Activated B cell treated with CpG ODN at 0.5 μM for 24 hours (primary cell): ENCODE measurements around the gene ZNF646. TPM values are rescaled to one million over a fixed set of nuclear protein-coding genes. Genes with fewer than 3 reads are reported as not detected.
A peak's percentile ranks its signal among the peaks of the same experiment; 100 is the strongest.

Experiments used
- ATAC-seq: fragments of 200-7000 bp; cut with Tn5 transposase; one replicate; pipeline ENCODE4 v1.10.0; 2021; ENCODE audit warnings: low read depth, mild to moderate bottlenecking, moderate library complexity
- CTCF ChIA-PET: fragments of 350-600 bp; sonication (Branson Sonifier 250); formaldehyde crosslinking; loops from one replicate; lab custom pipeline; 2021; ENCODE audit warnings: antibody characterized with exemption; lab: Charles Lee
- POLR2A ChIA-PET: fragments of 350-600 bp; sonication (Branson Sonifier 250); formaldehyde crosslinking; loops from one replicate; lab custom pipeline; 2021; ENCODE audit warnings: antibody characterized with exemption; lab: Charles Lee
- DNase-seq: peaks from one replicate; pipeline ENCODE4 v3.0.0; 2022
- H3K27ac Mint-ChIP-seq: one replicate; pipeline ENCODE4 v1.8.0; 2020; ENCODE audit warnings: mixed read lengths
- H3K27me3 Mint-ChIP-seq: one replicate; pipeline ENCODE4 v1.8.0; 2021; ENCODE audit warnings: mixed read lengths
- H3K36me3 Mint-ChIP-seq: one replicate; pipeline ENCODE4 v1.8.0; 2021; ENCODE audit warnings: low read depth, mixed read lengths
- H3K4me1 Mint-ChIP-seq: one replicate; pipeline ENCODE4 v1.8.0; 2021; ENCODE audit warnings: mixed read lengths
- H3K4me3 Mint-ChIP-seq: one replicate; pipeline ENCODE4 v1.8.0; 2020; ENCODE audit warnings: mild to moderate bottlenecking, mixed read lengths
- H3K9me3 Mint-ChIP-seq: one replicate; pipeline ENCODE4 v1.8.0; 2020; ENCODE audit warnings: mixed read lengths
- intact Hi-C: fragments of 100-400 bp; cut with micrococcal nuclease; formaldehyde crosslinking; loops from one replicate; pipeline ENCODE4 v1.15.1; 2024
- total RNA-seq: library from RNA; stranded (reverse); gene quantifications from 2 replicates; pipeline ENCODE4 v1.2.3, GENCODE V29; 2022
- TF ChIP-seq, protein P1 (sequence below): fragments of 200-600 bp; IDR thresholded peaks from one replicate; pipeline ENCODE4 v1.8.0; 2022; ENCODE audit warnings: antibody characterized with exemption, mild to moderate bottlenecking

ZNF646 gene
- total RNA-seq, 1 donor from 2014 or later = 32.5 TPM

DNA sequence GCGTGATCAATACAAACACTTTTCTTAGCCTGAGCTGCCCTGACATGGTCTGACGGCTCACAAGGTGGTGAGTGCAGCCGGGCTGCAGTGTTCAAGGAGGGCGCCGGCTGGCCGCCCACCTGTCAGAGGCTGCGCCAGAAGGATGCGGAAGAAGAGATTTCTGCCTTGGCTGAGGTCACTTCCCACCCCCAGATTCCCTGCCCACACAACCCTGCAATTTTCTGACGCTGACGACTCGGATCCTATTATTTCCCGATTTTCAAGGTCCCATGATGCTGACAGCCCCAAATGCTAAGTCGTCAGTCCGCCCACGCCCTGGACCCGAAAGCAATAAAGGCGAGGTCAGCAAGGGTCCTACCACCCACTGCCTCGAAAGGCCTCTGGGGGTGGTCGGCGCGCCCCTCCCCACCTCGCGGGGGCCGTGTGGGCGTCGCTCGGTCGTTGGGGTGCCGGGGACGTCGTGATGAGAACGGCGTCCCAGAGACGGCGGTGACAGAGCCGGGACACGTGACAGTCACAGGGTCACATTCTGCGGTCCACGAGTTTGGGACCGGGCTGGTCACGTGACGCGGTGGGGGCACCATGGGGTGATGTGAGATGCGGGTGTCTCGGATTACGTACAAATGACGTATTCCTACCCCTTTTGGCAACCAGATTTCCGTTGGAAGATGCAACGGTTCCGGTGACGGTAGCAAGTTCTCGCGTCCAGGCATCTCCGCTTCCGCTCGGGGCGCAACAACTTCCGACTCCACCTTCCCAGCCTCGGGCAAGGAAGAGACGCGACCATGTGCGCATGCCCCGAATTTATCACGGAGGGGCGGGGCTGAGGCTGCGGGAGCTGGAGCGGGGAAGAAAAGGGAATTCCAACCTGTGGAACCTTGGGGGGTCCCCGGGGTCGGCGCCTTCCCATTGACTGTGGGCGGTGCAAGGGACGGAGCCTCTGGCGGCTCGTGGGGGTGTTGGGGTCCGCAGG, 41.2 kb upstream of the ZNF646 start, which contains the start of gene STX4:
STX4 (plus strand) TSS at position 823 of the 973 bp plus-strand sequence. CDS start 248 bp downstream, outside the sequence.
- Mint-ChIP-seq H3K9me3 (no peaks in the 10 kb centered on the region), H3K27ac (peak within 1 kb of the TSS; percentile 94), H3K36me3 (peaks cover 37% of the 10 kb centered on the region), H3K4me1 (peaks cover 17% of the 10 kb centered on the region), H3K4me3 (peak within 1 kb of the TSS; percentile 97), H3K27me3 (no peaks in the 10 kb centered on the region)
- TF ChIP-seq, protein P1, sequence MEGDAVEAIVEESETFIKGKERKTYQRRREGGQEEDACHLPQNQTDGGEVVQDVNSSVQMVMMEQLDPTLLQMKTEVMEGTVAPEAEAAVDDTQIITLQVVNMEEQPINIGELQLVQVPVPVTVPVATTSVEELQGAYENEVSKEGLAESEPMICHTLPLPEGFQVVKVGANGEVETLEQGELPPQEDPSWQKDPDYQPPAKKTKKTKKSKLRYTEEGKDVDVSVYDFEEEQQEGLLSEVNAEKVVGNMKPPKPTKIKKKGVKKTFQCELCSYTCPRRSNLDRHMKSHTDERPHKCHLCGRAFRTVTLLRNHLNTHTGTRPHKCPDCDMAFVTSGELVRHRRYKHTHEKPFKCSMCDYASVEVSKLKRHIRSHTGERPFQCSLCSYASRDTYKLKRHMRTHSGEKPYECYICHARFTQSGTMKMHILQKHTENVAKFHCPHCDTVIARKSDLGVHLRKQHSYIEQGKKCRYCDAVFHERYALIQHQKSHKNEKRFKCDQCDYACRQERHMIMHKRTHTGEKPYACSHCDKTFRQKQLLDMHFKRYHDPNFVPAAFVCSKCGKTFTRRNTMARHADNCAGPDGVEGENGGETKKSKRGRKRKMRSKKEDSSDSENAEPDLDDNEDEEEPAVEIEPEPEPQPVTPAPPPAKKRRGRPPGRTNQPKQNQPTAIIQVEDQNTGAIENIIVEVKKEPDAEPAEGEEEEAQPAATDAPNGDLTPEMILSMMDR = no peak
- DNase-seq (peak; percentile 95), ATAC-seq (peak; percentile 78)
- intact Hi-C loops = loop anchor here (1.0 kb wide), 7 partner anchors 36 to 426 kb away; partner anchors contain the start of genes ARMC5, KAT8, SETD1A and VKORC1
- POLR2A ChIA-PET = interaction anchor here (0.6 to 2.7 kb wide), 6 partner anchors 41 to 323 kb away, joined by 3 to 32 read pairs (median 7); partner anchors contain the start of genes KAT8, ZNF646 and ZNF668
- CTCF ChIA-PET = no interaction called here

DNA sequence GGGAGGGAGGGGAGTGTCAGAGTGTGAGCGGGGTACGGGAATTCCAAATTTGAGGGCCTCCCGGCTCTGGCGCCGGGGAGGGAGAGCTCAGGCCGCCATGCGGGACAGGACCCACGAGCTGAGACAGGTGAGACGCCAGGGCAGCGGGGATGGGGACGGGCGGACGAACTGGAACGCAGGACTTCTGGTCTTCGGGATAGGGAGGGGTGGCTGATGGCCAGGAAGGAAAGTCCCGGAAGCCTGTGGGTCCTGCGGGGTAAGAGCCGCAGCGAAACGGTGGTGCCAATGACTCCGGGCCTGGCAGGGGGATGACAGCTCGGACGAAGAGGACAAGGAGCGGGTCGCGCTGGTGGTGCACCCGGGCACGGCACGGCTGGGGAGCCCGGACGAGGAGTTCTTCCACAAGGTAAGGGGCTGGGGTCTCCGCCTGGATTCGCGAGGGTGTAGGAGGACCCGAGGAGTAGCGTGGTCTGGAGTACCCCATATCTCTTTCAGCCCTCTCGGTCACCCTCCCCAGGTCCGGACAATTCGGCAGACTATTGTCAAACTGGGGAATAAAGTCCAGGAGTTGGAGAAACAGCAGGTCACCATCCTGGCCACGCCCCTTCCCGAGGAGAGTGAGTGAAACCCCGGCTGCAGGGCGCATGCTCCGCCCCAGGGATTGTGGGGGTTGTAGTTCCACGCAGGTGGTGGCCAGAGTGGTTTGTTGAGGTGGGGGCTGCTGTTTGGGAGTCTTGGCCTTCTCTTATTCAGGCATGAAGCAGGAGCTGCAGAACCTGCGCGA, 40.3 kb upstream of the ZNF646 start:
- peak; percentile 79 for DNase-seq
- peaks cover 17% of the 10 kb centered on the region for H3K4me1 Mint-ChIP-seq
- peaks cover 46% of the 10 kb centered on the region for H3K36me3 Mint-ChIP-seq
- ATAC-seq = peak; percentile 59
- POLR2A ChIA-PET = interaction anchor here (0.6 to 2.7 kb wide), 6 partner anchors 40 to 322 kb away, joined by 3 to 32 read pairs (median 6); partner anchors contain the start of genes FUS, KAT8, ZNF646 and ZNF668
- no peaks in the 10 kb centered on the region for H3K27me3 Mint-ChIP-seq
- CTCF ChIA-PET = interaction anchor here (0.6 kb wide), 1 partner anchor 226 kb away, joined by 3 read pairs; the partner anchor contains the start of gene ITGAM
- peak overlapping the region; percentile 94 for H3K27ac Mint-ChIP-seq
- TF ChIP-seq, protein P1 = no peak
- intact Hi-C loops = loop anchor here (1.0 kb wide), 8 partner anchors 37 to 425 kb away; partner anchors contain the start of genes ARMC5, KAT8, SETD1A and VKORC1
- peak overlapping the region; percentile 97 for H3K4me3 Mint-ChIP-seq
- H3K9me3 Mint-ChIP-seq = no peaks in the 10 kb centered on the region

DNA sequence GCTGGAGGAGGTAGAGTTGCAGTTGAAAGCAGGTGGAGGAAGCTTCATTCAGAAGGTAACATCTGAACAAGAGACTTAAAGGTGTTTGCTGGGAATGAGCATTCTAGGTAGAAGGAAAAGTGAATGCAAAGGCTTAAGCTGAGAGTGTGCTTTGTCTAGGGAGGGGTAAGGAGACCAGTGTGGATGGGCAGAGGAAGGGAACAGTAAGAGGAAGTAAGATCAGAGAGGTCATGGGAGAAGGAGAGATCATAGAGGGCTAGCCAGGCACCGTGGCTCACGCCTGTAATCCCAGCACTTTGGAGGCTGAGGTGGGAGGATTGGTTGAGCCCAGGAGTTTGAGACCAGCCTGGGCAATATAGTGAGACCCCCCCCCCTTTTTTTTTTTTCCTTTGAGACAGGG, 37.5 kb upstream of the ZNF646 start:
- H3K4me3 Mint-ChIP-seq = no peak overlapping the region
- TF ChIP-seq, protein P1 = no peak
- peaks cover 17% of the 10 kb centered on the region for H3K4me1 Mint-ChIP-seq
- H3K9me3 Mint-ChIP-seq = no peaks in the 10 kb centered on the region
- ChIA-PET POLR2A (interaction anchor here (1.4 kb wide), 1 partner anchor 37 kb away, joined by 6 read pairs; the partner anchor contains the start of genes ZNF646 and ZNF668), CTCF (no interaction called here)
- H3K27ac Mint-ChIP-seq = no peak overlapping the region
- ATAC-seq (no peak), DNase-seq (no peak)
- H3K36me3 Mint-ChIP-seq = peaks cover 68% of the 10 kb centered on the region
- no peaks in the 10 kb centered on the region for H3K27me3 Mint-ChIP-seq
- intact Hi-C loops = no loop called here

DNA sequence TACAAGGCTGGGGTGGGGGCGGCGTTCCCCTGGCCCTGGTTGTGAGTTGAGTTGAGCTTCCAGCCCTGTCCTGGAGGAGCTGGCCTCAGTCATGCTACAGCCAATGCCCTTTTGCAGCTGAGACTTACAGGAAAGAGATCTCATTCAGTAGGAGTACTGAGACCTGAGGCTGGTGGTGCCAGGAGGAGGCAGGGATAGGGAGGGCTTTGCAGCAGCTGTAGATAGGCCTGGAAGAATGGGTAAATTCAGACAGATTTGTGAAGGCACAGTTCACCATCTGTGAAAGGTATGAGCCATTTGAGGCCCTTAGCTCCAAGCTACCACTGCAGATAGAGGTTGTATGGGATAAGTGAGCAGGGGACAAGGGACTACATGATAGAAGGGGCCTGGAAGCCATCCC, 35.2 kb upstream of the ZNF646 start:
- no peak for ATAC-seq
- DNase-seq = no peak
- Mint-ChIP-seq H3K4me3 (no peak overlapping the region), H3K27ac (no peak overlapping the region), H3K9me3 (no peaks in the 10 kb centered on the region), H3K4me1 (peaks cover 10% of the 10 kb centered on the region), H3K27me3 (no peaks in the 10 kb centered on the region), H3K36me3 (peaks cover 68% of the 10 kb centered on the region)
- ChIA-PET POLR2A (no interaction called here), CTCF (no interaction called here)
- intact Hi-C loops = no loop called here
- TF ChIP-seq, protein P1 = no peak
